H1 (cell line): ENCODE results near the gene PPIP5K1. TPM values are rescaled to one million over a fixed set of nuclear protein-coding genes. Genes with fewer than 3 reads are reported as not detected.

Experiments used
- SP1 ChIP-seq: IDR thresholded peaks from 2 replicates; pipeline ENCODE4 v1.6.1; 2011; ENCODE audit warnings: low read depth, low read length
- polyA plus RNA-seq, 7 experiments: library from polyadenylated mRNA; depleted of rRNA in 3 of 7; stranded (reverse) in 5 of 7; unstranded in 2 of 7; fragments of >200 nt in 5 of 7; fragments of 200-250 nt in 2 of 7; gene quantifications; 1 replicate in 5 of 7; 2 replicates in 1 of 7; 4 replicates in 1 of 7; pipeline versions ENCODE4 v1.2.1 to v1.2.3, GENCODE V29; 2011 to 2013; ENCODE audit warnings: missing spikeins in 2 of 7, mixed read lengths in 2 of 7
- total RNA-seq: library from RNA; stranded (reverse); fragmentation: NEBNext Ultra II Directional; extraction: Animal tissue kit (Norgen Biotek cat#: 25700); gene quantifications from 2 replicates; pipeline ENCODE4 v1.2.1, GENCODE V29; 2021

Gene PPIP5K1
- total and polyA plus RNA-seq, 2 of the 8 experiments (the other 6 are each of a cell fraction or from before 2014, with no cell fraction given) = 18.8 to 22.7 TPM

GRCh38 chr15:43489191-43489590 is 100.8 kb downstream of the PPIP5K1 start (continued):
- TF ChIP-seq SP1 = no peak
